RWPE2 (cell line): ENCODE results near the gene RPS6KL1.

Source experiments
- ATAC-seq: fragments of 200-7000 bp; cut with Tn5 transposase; 3 replicates; pipeline ENCODE4 v1.9.1; 2021; ENCODE audit warnings: low read depth
- DNase-seq: peaks from one replicate; pipeline ENCODE4 v3.0.0-alpha.2; 2020; ENCODE audit warnings: low spot score
- H3K27ac ChIP-seq: fragments of 450-650 bp; 2 replicates; pipeline ENCODE4 v1.5.1; 2017; ENCODE audit warnings: mild to moderate bottlenecking; ENCODE audit not compliant: poor library complexity, severe bottlenecking
- H3K27me3 ChIP-seq: fragments of 250-450 bp; sonication (Bioruptor Pico); 2 replicates; pipeline ENCODE4 v1.5.1; 2021; ENCODE audit warnings: mild to moderate bottlenecking, moderate library complexity; ENCODE audit not compliant: insufficient read depth, poor library complexity, severe bottlenecking
- H3K36me3 ChIP-seq: fragments of 250-450 bp; sonication (Bioruptor Pico); 2 replicates; pipeline ENCODE4 v1.5.1; 2020; ENCODE audit warnings: low read depth, mild to moderate bottlenecking, moderate library complexity
- H3K4me1 ChIP-seq: fragments of 250-450 bp; sonication (Bioruptor Pico); 2 replicates; pipeline ENCODE4 v1.5.1; 2021; ENCODE audit warnings: mild to moderate bottlenecking, moderate library complexity; ENCODE audit not compliant: insufficient read depth, poor library complexity, severe bottlenecking
- H3K4me3 ChIP-seq: fragments of 250-450 bp; sonication (Bioruptor Pico); 2 replicates; pipeline ENCODE4 v1.5.1; 2021; ENCODE audit warnings: mild to moderate bottlenecking, moderate library complexity; ENCODE audit not compliant: severe bottlenecking
- H3K9me3 ChIP-seq: fragments of 250-450 bp; sonication (Bioruptor Pico); 2 replicates; pipeline ENCODE4 v1.5.1; 2021; ENCODE audit warnings: mild to moderate bottlenecking, moderate library complexity; ENCODE audit not compliant: severe bottlenecking
- CTCF ChIP-seq: fragments of 450-650 bp; IDR thresholded peaks from one replicate; pipeline ENCODE4 v1.5.1; 2017; ENCODE audit warnings: mild to moderate bottlenecking, moderate library complexity; ENCODE audit not compliant: poor library complexity, severe bottlenecking

The RPS6KL1 gene

GRCh38 chr14:74918380-74918779 lies 4.7 kb downstream of the RPS6KL1 start:
- ATAC-seq = no peak
- no peaks in the 10 kb centered on the region for H3K27me3 ChIP-seq
- no peak overlapping the region for H3K4me3 ChIP-seq
- no peak for DNase-seq
- H3K36me3 ChIP-seq = no peaks in the 10 kb centered on the region
- no peak for TF ChIP-seq CTCF
- no peaks in the 10 kb centered on the region for H3K9me3 ChIP-seq
- H3K27ac ChIP-seq = no peak overlapping the region
- H3K4me1 ChIP-seq = no peaks in the 10 kb centered on the region

- H3K36me3 ChIP-seq = no peaks in the 10 kb centered on the region
- no peaks in the 10 kb centered on the region for H3K27me3 ChIP-seq
- DNase-seq = no peak
- ATAC-seq = no peak
- no peak for TF ChIP-seq CTCF
- no peaks in the 10 kb centered on the region for H3K4me1 ChIP-seq
- no peaks in the 10 kb centered on the region for H3K9me3 ChIP-seq
- no peak overlapping the region for H3K4me3 ChIP-seq
- no peak overlapping the region for H3K27ac ChIP-seq
These were observed 5.4 kb downstream of the RPS6KL1 start for GRCh38 chr14:74917646-74918081.

GRCh38 chr14:74917178-74917543 lies 5.9 kb downstream of the RPS6KL1 start:
- no peak for TF ChIP-seq CTCF
- Histone ChIP-seq H3K27ac (no peak overlapping the region), H3K27me3 (no peaks in the 10 kb centered on the region), H3K4me3 (no peak overlapping the region), H3K9me3 (no peaks in the 10 kb centered on the region), H3K4me1 (no peaks in the 10 kb centered on the region), H3K36me3 (no peaks in the 10 kb centered on the region)
- no peak for ATAC-seq
- DNase-seq = no peak

- Histone ChIP-seq H3K36me3 (no peaks in the 10 kb centered on the region), H3K27ac (no peak overlapping the region), H3K4me1 (no peaks in the 10 kb centered on the region), H3K9me3 (no peaks in the 10 kb centered on the region), H3K4me3 (no peak overlapping the region), H3K27me3 (no peaks in the 10 kb centered on the region)
- no peak for ATAC-seq
- TF ChIP-seq CTCF = no peak
- no peak for DNase-seq
These were observed 7.2 kb downstream of the RPS6KL1 start for GRCh38 chr14:74915826-74916225.

GRCh38 chr14:74915426-74915825 lies 7.6 kb downstream of the RPS6KL1 start:
- no peak overlapping the region for H3K27ac ChIP-seq
- H3K4me1 ChIP-seq = no peaks in the 10 kb centered on the region
- no peak for TF ChIP-seq CTCF
- ATAC-seq = no peak
- H3K9me3 ChIP-seq = no peaks in the 10 kb centered on the region
- no peaks in the 10 kb centered on the region for H3K36me3 ChIP-seq
- H3K27me3 ChIP-seq = no peaks in the 10 kb centered on the region
- no peak overlapping the region for H3K4me3 ChIP-seq
- DNase-seq = no peak
